ENCODE results near the gene IP6K3.

Gene IP6K3

DNA sequence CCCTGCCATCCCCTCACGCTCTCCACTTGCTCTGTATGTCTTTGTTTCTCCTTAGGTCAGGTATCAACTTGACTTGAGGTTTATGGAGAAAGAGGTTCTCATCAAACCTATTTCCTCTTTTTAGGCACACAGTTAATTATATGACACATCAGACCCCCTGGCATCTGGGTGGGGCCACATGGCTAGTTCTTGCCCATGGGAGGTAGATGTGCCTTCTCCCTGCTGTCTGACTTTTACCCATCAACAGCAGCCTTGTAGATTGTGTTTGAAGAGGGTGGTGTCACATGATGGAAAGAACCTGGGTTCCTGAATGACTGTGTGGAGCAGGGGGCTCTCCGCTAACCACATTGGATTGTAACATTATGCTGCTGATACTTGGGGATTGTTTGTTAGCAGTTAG is 28.0 kb downstream of the IP6K3 start:
- peaks cover 0 to 10% (median 0%) of the 10 kb centered on the region in 5 donors for H3K4me1 ChIP-seq (ENCODE audit: control insufficient read depth in 5 of 5, insufficient read depth in 5 of 5, low read length in 5 of 5)
- H3K27ac ChIP-seq (ENCODE audit: low read depth, low read length), result no peak overlapping the region
- no peaks in the 10 kb centered on the region for H3K36me3 ChIP-seq (ENCODE audit: control insufficient read depth in 5 of 5, insufficient read depth in 5 of 5, low read length in 5 of 5)
- H3K9me3 ChIP-seq (ENCODE audit: control insufficient read depth in 5 of 5, low read length in 5 of 5), result no peaks in the 10 kb centered on the region
- no peak overlapping the region for H3K4me3 ChIP-seq (ENCODE audit: low read depth in 1 of 5, low read length in 5 of 5)
- H3K27me3 ChIP-seq (ENCODE audit: control insufficient read depth in 5 of 5, insufficient read depth in 4 of 5, low read length in 5 of 5), result peaks cover 0 to 20% (median 6%) of the 10 kb centered on the region in 5 donors
- H3K9ac ChIP-seq (ENCODE audit: low read length in 5 of 5), result no peak overlapping the region

DNA sequence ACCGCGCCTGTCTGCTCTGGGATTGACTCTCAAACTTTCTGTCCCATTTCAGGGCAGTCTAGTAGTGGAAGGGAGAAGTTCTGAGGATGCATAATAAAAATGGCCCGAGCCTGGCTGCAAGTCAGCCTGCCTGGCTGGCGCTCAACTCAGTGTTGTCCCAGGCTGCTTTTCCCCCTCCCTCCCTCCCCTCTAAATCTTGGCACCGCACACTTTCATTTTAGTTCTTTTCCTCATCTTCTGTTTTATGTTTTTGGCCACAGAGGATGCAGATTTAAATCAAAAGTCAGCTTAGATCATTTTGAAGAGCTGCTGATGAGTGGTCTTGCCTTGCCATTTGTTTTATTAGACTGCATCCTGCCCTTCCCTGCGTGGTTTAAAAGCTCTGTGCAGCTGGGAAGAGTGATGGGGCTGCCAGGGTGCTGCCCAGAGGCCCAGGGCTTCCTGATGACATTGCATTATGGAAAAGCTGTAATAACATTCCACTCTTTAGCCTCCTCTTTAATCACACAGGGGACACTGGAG is 28.7 kb downstream of the IP6K3 start:
- Histone ChIP-seq H3K4me1 (ENCODE audit: control insufficient read depth in 5 of 5, insufficient read depth in 5 of 5, low read length in 5 of 5) (peaks cover 0 to 10% (median 0%) of the 10 kb centered on the region in 5 donors), H3K27me3 (ENCODE audit: control insufficient read depth in 5 of 5, insufficient read depth in 4 of 5, low read length in 5 of 5) (peaks cover 0 to 14% (median 3%) of the 10 kb centered on the region in 5 donors), H3K36me3 (ENCODE audit: control insufficient read depth in 5 of 5, insufficient read depth in 5 of 5, low read length in 5 of 5) (no peaks in the 10 kb centered on the region), H3K4me3 (ENCODE audit: low read depth in 1 of 5, low read length in 5 of 5) (no peak overlapping the region), H3K27ac (ENCODE audit: low read depth, low read length) (no peak overlapping the region), H3K9me3 (ENCODE audit: control insufficient read depth in 5 of 5, low read length in 5 of 5) (no peaks in the 10 kb centered on the region), H3K9ac (ENCODE audit: low read length in 5 of 5) (no peak overlapping the region)

DNA sequence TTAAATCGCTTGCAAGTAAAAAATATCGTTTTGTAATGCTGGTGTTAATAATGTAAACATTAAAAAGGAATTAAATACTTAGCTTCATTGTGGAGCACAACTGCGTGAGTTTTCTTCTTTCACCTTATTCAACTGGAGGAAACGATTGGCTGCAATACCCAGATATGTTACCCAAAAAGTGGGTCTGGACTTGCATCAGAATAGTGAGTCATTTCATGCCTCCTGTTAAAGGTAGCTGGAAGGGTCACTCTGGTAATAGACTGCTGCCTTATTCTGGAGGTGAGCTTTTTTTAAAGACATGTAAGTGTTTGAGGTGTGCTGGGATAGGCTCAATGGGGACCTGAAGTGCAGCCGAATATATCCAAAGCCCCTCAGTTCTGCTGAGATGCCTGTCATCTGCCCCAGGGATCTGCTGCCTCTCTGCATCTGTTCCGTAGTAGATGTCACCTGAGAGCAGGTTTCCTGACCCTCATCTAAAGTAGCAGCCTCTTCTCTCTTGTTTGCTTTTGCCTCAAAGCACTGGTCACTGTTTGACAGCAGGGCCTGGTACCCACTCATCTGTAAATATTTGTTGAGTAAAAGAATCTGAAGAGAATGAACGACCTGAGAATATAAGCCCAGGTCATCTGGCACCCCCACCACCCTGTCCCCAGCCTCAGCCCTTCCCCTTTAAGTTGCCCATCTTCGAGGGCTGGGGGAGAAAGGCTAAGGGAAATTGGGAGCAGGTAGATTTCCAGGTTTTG is 29.6 kb downstream of the IP6K3 start:
- Histone ChIP-seq H3K36me3 (ENCODE audit: control insufficient read depth in 5 of 5, insufficient read depth in 5 of 5, low read length in 5 of 5) (no peaks in the 10 kb centered on the region), H3K9ac (ENCODE audit: low read length in 5 of 5) (no peak overlapping the region), H3K27ac (ENCODE audit: low read depth, low read length) (no peak overlapping the region), H3K27me3 (ENCODE audit: control insufficient read depth in 5 of 5, insufficient read depth in 4 of 5, low read length in 5 of 5) (peaks cover 0 to 10% (median 0%) of the 10 kb centered on the region in 5 donors), H3K4me1 (ENCODE audit: control insufficient read depth in 5 of 5, insufficient read depth in 5 of 5, low read length in 5 of 5) (peaks cover 0 to 10% (median under 1%) of the 10 kb centered on the region in 5 donors), H3K9me3 (ENCODE audit: control insufficient read depth in 5 of 5, low read length in 5 of 5) (no peaks in the 10 kb centered on the region), H3K4me3 (ENCODE audit: low read depth in 1 of 5, low read length in 5 of 5) (no peak overlapping the region)

DNA sequence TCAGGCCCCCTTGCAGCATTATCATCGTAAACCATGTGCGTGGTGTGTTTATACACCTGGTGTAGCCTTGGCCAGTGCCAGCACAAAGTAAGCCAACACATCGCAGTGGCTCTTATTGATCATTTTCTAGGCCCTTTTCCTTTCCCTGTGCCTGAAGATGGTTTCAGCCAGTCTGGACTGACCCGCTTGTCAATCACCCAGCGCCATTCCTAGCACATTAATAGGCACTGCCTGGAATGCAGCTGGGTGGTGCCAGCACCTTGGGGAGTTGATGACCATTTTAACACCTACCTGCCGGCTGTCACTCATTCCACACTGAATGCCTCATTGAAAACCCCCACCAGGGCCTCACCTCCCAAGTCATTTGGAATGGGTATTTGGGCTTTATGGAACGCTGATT is 30.3 kb downstream of the IP6K3 start:
- Histone ChIP-seq H3K36me3 (ENCODE audit: control insufficient read depth in 5 of 5, insufficient read depth in 5 of 5, low read length in 5 of 5) (no peaks in the 10 kb centered on the region), H3K27ac (ENCODE audit: low read depth, low read length) (no peak overlapping the region), H3K4me1 (ENCODE audit: control insufficient read depth in 5 of 5, insufficient read depth in 5 of 5, low read length in 5 of 5) (peaks cover 0 to 15% (median 4%) of the 10 kb centered on the region in 5 donors), H3K27me3 (ENCODE audit: control insufficient read depth in 5 of 5, insufficient read depth in 4 of 5, low read length in 5 of 5) (peaks cover 0 to 8% (median 0%) of the 10 kb centered on the region in 5 donors), H3K9me3 (ENCODE audit: control insufficient read depth in 5 of 5, low read length in 5 of 5) (no peaks in the 10 kb centered on the region), H3K4me3 (ENCODE audit: low read depth in 1 of 5, low read length in 5 of 5) (no peak overlapping the region), H3K9ac (ENCODE audit: low read length in 5 of 5) (no peak overlapping the region)

DNA sequence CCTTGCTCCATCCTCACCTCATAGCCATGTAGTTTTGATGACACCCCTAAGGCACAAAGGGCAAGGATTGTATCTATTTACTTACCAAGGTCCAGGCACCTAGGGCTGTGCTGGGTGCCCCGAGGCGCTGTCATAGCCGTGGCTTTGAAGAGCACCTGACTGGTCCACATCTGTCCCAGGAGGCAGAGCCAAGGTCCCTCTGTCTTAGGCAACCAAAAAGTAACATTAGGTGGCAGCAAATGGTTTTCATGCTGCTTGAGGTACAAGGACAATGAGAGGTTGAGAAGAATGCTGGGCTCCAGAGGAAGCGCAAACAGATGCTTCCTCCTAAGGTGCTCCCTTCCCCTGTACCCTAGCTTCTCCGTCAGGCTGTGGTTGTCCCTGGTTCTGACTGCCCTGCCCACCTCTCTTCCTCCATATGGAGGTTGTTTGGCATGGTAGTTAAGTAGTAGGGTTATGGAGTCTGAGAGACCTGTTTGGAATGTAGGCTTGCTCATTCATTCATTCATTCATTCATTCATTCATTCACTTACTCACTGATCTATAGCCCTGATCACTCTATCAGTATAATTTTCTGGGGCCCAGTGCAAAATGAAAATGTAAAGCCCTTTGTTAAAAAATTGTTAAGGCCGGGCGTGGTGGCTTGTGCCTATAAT is 32.2 kb downstream of the IP6K3 start:
- Histone ChIP-seq H3K9me3 (ENCODE audit: control insufficient read depth in 5 of 5, low read length in 5 of 5) (no peaks in the 10 kb centered on the region), H3K27me3 (ENCODE audit: control insufficient read depth in 5 of 5, insufficient read depth in 4 of 5, low read length in 5 of 5) (peaks cover 0 to 7% (median 0%) of the 10 kb centered on the region in 5 donors), H3K36me3 (ENCODE audit: control insufficient read depth in 5 of 5, insufficient read depth in 5 of 5, low read length in 5 of 5) (peaks cover 0 to 2% (median 0%) of the 10 kb centered on the region in 5 donors), H3K9ac (ENCODE audit: low read length in 5 of 5) (no peak overlapping the region), H3K27ac (ENCODE audit: low read depth, low read length) (no peak overlapping the region), H3K4me3 (ENCODE audit: low read depth in 1 of 5, low read length in 5 of 5) (no peak overlapping the region), H3K4me1 (ENCODE audit: control insufficient read depth in 5 of 5, insufficient read depth in 5 of 5, low read length in 5 of 5) (peaks cover 4 to 26% (median 16%) of the 10 kb centered on the region in 5 donors)

DNA sequence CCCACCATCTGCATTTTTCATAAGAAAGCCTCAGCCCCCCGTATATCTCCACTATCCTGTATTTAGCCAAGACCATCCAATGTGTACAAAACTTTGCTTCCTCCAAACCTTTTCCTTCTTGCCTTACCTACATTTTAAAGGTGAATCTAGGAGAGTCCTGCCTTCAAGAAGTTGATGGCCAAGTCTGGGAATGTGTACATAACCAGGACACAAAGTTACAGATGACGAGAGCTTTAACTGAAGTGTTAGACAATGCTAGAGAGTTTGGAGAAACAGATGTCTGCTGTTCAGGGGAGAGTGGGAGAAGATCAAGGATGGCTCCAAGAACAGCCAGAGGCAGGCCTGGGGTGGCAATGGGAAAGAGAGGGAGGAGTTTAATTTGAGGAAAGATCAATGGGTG is 32.9 kb downstream of the IP6K3 start:
- Histone ChIP-seq H3K36me3 (ENCODE audit: control insufficient read depth in 5 of 5, insufficient read depth in 5 of 5, low read length in 5 of 5) (peaks cover 0 to 6% (median 2%) of the 10 kb centered on the region in 5 donors), H3K4me3 (ENCODE audit: low read depth in 1 of 5, low read length in 5 of 5) (no peak overlapping the region), H3K4me1 (ENCODE audit: control insufficient read depth in 5 of 5, insufficient read depth in 5 of 5, low read length in 5 of 5) (peaks cover 4 to 26% (median 16%) of the 10 kb centered on the region in 5 donors), H3K9me3 (ENCODE audit: control insufficient read depth in 5 of 5, low read length in 5 of 5) (no peaks in the 10 kb centered on the region), H3K27me3 (ENCODE audit: control insufficient read depth in 5 of 5, insufficient read depth in 4 of 5, low read length in 5 of 5) (peaks cover 0 to 4% (median 0%) of the 10 kb centered on the region in 5 donors), H3K27ac (ENCODE audit: low read depth, low read length) (no peak overlapping the region), H3K9ac (ENCODE audit: low read length in 5 of 5) (no peak overlapping the region)

DNA sequence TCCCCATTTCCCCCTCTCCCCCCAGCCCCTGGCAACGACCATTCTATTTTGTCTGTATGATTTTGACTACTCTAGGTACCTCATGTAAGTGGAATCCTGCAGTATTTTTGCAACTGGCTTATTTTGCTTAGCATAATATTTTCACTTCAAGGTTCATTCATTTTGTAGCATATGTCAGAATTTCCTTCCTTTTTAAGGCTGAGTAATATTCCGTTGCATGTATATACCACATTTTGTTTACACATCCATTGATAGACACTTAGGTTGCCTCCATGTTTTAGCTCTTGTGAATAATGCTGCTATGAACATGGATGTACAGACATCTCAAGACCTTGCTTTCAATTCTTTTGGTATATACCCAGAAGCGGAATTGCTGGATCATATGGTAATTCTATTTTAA is 33.8 kb downstream of the IP6K3 start:
- Histone ChIP-seq H3K27ac (ENCODE audit: low read depth, low read length) (no peak overlapping the region), H3K4me1 (ENCODE audit: control insufficient read depth in 5 of 5, insufficient read depth in 5 of 5, low read length in 5 of 5) (peaks cover 4 to 23% (median 16%) of the 10 kb centered on the region in 5 donors), H3K9ac (ENCODE audit: low read length in 5 of 5) (no peak overlapping the region), H3K9me3 (ENCODE audit: control insufficient read depth in 5 of 5, low read length in 5 of 5) (no peaks in the 10 kb centered on the region), H3K36me3 (ENCODE audit: control insufficient read depth in 5 of 5, insufficient read depth in 5 of 5, low read length in 5 of 5) (peaks cover 0 to 10% (median 6%) of the 10 kb centered on the region in 5 donors), H3K27me3 (ENCODE audit: control insufficient read depth in 5 of 5, insufficient read depth in 4 of 5, low read length in 5 of 5) (no peaks in the 10 kb centered on the region), H3K4me3 (ENCODE audit: low read depth in 1 of 5, low read length in 5 of 5) (no peak overlapping the region)

DNA sequence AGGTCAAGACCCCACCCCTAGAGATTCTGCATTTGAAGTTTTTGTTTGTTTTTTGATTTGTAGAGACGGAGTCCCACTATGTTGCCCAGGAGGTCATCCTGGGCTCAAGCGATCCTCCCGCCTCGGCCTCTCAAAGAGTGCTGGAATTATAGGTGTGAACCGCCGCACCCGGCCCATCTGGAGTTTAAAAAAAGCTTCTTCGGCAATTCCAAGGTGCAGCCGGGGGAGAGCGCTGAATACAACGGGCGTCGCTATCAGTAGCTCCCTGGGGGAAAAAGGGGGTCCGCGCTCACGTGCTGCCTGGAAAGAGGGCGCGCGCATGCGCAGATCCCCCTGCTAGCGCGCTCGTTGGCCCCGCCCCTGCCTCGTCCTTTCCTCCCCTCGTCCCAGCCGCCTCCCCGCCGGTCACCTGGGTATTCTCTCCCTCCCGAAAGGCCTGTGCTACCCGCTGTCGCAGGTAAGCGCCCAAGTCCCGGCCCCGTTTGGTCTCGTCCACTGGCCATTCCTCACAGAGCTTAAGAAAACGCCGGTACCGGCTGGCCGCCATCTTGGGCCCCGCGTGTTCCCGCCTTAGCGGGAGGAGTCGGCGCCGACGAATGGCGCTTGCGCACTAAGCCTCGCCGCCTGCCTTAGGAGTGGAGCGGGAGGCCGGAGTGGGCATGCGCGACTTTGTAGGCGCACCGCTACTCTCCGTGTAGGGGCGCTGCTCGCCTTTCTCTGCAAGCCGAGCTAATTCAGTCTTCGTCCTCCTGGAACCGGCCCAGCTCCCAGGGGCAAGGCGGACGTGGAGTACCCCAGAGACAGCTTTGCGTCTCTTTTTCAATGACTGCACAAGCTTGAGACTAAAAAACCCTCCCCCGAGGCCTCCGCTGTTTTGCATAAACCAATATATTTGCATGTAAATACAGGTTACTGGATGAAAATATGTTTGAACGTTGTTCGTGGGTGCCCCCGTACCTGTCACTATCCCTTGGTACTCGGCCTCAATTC is 35.3 kb downstream of the IP6K3 start, which contains the start of gene UQCC2:
UQCC2 (minus strand) TSS at position 561 of the 990 bp plus-strand sequence; CDS start at position 547, 14 bp downstream.
- Histone ChIP-seq H3K27me3 (ENCODE audit: control insufficient read depth in 5 of 5, insufficient read depth in 4 of 5, low read length in 5 of 5) (no peaks in the 10 kb centered on the region), H3K4me3 (ENCODE audit: low read depth in 1 of 5, low read length in 5 of 5) (peak within 1 kb of the TSS; percentile 71 to 91 (median 82)), H3K27ac (ENCODE audit: low read depth, low read length) (peak within 1 kb of the TSS; percentile 90), H3K9ac (ENCODE audit: low read length in 5 of 5) (peak within 1 kb of the TSS in 4 of 5 donors; percentile 78 to 97 (median 86)), H3K4me1 (ENCODE audit: control insufficient read depth in 5 of 5, insufficient read depth in 5 of 5, low read length in 5 of 5) (peaks cover 4 to 16% (median 15%) of the 10 kb centered on the region in 5 donors), H3K36me3 (ENCODE audit: control insufficient read depth in 5 of 5, insufficient read depth in 5 of 5, low read length in 5 of 5) (peaks cover 0 to 10% (median 6%) of the 10 kb centered on the region in 5 donors), H3K9me3 (ENCODE audit: control insufficient read depth in 5 of 5, low read length in 5 of 5) (no peaks in the 10 kb centered on the region)

DNA sequence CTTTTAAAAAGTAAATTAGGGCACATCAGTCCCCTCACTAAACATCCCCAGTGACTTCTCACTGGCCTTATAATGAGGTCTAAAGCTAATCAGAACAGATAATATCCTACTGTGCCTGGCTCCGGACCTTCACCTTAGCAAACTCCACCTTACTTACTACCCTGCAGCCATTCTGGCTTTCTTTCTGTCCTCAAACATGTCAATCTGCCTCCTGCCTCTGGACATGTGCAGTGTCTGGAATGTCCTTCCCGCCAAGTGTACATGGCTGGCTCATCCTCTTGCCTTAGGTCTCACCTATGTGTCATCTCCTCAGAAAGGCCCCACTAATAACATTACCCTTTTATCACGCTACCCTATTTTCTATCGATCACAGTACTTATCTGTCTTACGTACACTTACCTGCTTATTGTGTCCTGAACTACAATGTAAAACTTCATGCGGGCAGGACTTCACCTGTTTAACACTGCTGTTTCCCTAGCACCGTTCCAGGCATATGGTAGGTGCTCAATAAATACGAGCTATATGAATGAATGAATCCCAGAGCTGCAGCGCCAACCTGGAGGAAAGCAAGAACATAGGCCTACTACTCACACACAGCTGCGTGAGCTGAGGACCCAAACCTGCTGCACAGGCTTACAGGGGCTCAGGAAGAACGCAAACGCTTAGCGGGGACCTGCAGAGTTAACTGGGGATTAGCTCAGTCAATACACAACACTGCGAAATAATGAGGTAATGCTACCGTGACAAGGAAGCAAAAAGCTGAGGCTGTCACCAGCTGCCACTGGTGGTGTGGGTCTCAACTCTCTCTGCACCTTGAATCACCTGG is 36.2 kb downstream of the IP6K3 start:
- peak overlapping the region in 3 of 5 donors; percentile 79 to 97 (median 93) for H3K9ac ChIP-seq (ENCODE audit: low read length in 5 of 5)
- H3K4me1 ChIP-seq (ENCODE audit: control insufficient read depth in 5 of 5, insufficient read depth in 5 of 5, low read length in 5 of 5), result peaks cover 4 to 16% (median 15%) of the 10 kb centered on the region in 5 donors
- H3K27me3 ChIP-seq (ENCODE audit: control insufficient read depth in 5 of 5, insufficient read depth in 4 of 5, low read length in 5 of 5), result no peaks in the 10 kb centered on the region
- no peak overlapping the region for H3K27ac ChIP-seq (ENCODE audit: low read depth, low read length)
- peak overlapping the region; percentile 71 to 91 (median 82) for H3K4me3 ChIP-seq (ENCODE audit: low read depth in 1 of 5, low read length in 5 of 5)
- peaks cover 0 to 10% (median 6%) of the 10 kb centered on the region in 5 donors for H3K36me3 ChIP-seq (ENCODE audit: control insufficient read depth in 5 of 5, insufficient read depth in 5 of 5, low read length in 5 of 5)
- H3K9me3 ChIP-seq (ENCODE audit: control insufficient read depth in 5 of 5, low read length in 5 of 5), result no peaks in the 10 kb centered on the region

Data from subcutaneous abdominal adipose tissue (tissue), 5 donors.